H9 (cell line): Measurements from ENCODE around the gene LYSET. TPM values are rescaled to one million over a fixed set of nuclear protein-coding genes. Genes with fewer than 3 reads are reported as not detected.

ENCODE experiments used
- DNase-seq: peaks from one replicate; pipeline ENCODE4 v3.0.0-alpha.2; 2017
- H2AFZ ChIP-seq: one replicate; pipeline ENCODE4 v1.6.1; 2013; ENCODE audit warnings: mild to moderate bottlenecking, low read length, control low read depth, moderate library complexity
- H2AK5ac ChIP-seq: 2 replicates; pipeline ENCODE4 v1.6.1; 2013; ENCODE audit warnings: low read length, control low read depth, mixed read lengths; ENCODE audit not compliant: insufficient read length
- H2BK120ac ChIP-seq: one replicate; pipeline ENCODE4 v1.6.1; 2013; ENCODE audit warnings: low read depth, mild to moderate bottlenecking, low read length, control low read depth, inconsistent platforms; ENCODE audit not compliant: poor library complexity, severe bottlenecking
- H2BK12ac ChIP-seq: 2 replicates; pipeline ENCODE4 v1.6.1; 2013; ENCODE audit warnings: low read length, control low read depth, mixed read lengths, low read depth; ENCODE audit not compliant: insufficient read length
- H2BK15ac ChIP-seq: 2 replicates; pipeline ENCODE4 v1.6.1; 2013; ENCODE audit warnings: low read depth, low read length, control low read depth
- H2BK20ac ChIP-seq: one replicate; pipeline ENCODE4 v1.6.1; 2013; ENCODE audit warnings: low read depth, mild to moderate bottlenecking, low read length, control low read depth, inconsistent platforms; ENCODE audit not compliant: poor library complexity, severe bottlenecking
- H2BK5ac ChIP-seq: 2 replicates; pipeline ENCODE4 v1.6.1; 2013; ENCODE audit warnings: low read length, control low read depth, mixed read lengths; ENCODE audit not compliant: insufficient read length
- H3K14ac ChIP-seq: 2 replicates; pipeline ENCODE4 v1.6.1; 2013; ENCODE audit warnings: low read length, control low read depth; ENCODE audit not compliant: insufficient read depth
- H3K18ac ChIP-seq: 2 replicates; pipeline ENCODE4 v1.6.1; 2013; ENCODE audit warnings: low read depth, mild to moderate bottlenecking, mixed read lengths, low read length, control low read depth; ENCODE audit not compliant: insufficient read length
- H3K23ac ChIP-seq: 2 replicates; pipeline ENCODE4 v1.6.1; 2013; ENCODE audit warnings: low read length, control low read depth, mixed read lengths, low read depth; ENCODE audit not compliant: insufficient read length
- H3K23me2 ChIP-seq: 2 replicates; pipeline ENCODE4 v1.6.1; 2013; ENCODE audit warnings: low read depth, mild to moderate bottlenecking, mixed read lengths, low read length, control low read depth; ENCODE audit not compliant: insufficient read length, poor library complexity, severe bottlenecking
- H3K27ac ChIP-seq: 2 replicates; pipeline ENCODE4 v1.5.1; 2013; ENCODE audit warnings: low read length, control low read depth, mixed read lengths, low read depth; ENCODE audit not compliant: insufficient read length
- H3K27me3 ChIP-seq: 2 replicates; pipeline ENCODE4 v1.6.1; 2013; ENCODE audit warnings: low read length, control low read depth, inconsistent platforms; ENCODE audit not compliant: insufficient read depth
- H3K4ac ChIP-seq: 2 replicates; pipeline ENCODE4 v1.6.1; 2013; ENCODE audit warnings: low read depth, mild to moderate bottlenecking, control low read depth, inconsistent platforms, low read length, moderate library complexity
- H3K4me1 ChIP-seq: 2 replicates; pipeline ENCODE4 v1.6.1; 2013; ENCODE audit warnings: low read length, control low read depth, inconsistent platforms; ENCODE audit not compliant: insufficient read depth
- H3K4me2 ChIP-seq: 2 replicates; pipeline ENCODE4 v1.6.1; 2013; ENCODE audit warnings: low read length, control low read depth, mixed read lengths; ENCODE audit not compliant: insufficient read length, insufficient read depth
- H3K56ac ChIP-seq: 2 replicates; pipeline ENCODE4 v1.6.1; 2013; ENCODE audit warnings: low read depth, mild to moderate bottlenecking, mixed read lengths, low read length, control low read depth; ENCODE audit not compliant: insufficient read length
- H3K79me1 ChIP-seq: 2 replicates; pipeline ENCODE4 v1.6.1; 2013; ENCODE audit warnings: low read depth, mild to moderate bottlenecking, moderate library complexity, low read length, control low read depth, inconsistent platforms; ENCODE audit not compliant: insufficient read depth, poor library complexity, severe bottlenecking
- H3K79me2 ChIP-seq: 2 replicates; pipeline ENCODE4 v1.6.1; 2013; ENCODE audit warnings: low read length, control low read depth, inconsistent platforms; ENCODE audit not compliant: insufficient read depth
- H3K9ac ChIP-seq: 2 replicates; pipeline ENCODE4 v1.6.1; 2013; ENCODE audit warnings: low read length, control low read depth, mixed read lengths; ENCODE audit not compliant: insufficient read length; ENCODE audit errors: extremely low read depth
- H3K9me3 ChIP-seq: one replicate; pipeline ENCODE4 v1.6.1; 2013; ENCODE audit warnings: low read depth, low read length, inconsistent platforms; ENCODE audit not compliant: control insufficient read depth
- H3T11ph ChIP-seq: one replicate; pipeline ENCODE4 v1.6.1; 2013; ENCODE audit warnings: mild to moderate bottlenecking, low read length, control low read depth, inconsistent platforms
- H4K20me1 ChIP-seq: one replicate; pipeline ENCODE4 v1.6.1; 2013; ENCODE audit not compliant: control insufficient read depth, insufficient read length, insufficient read depth
- H4K5ac ChIP-seq: 2 replicates; pipeline ENCODE4 v1.6.1; 2013; ENCODE audit warnings: low read depth, mild to moderate bottlenecking, mixed read lengths, low read length, control low read depth; ENCODE audit not compliant: insufficient read length
- H4K8ac ChIP-seq: replicated peaks from 2 replicates; pipeline ENCODE4 v1.6.1; 2013; ENCODE audit warnings: low read length, control low read depth, mixed read lengths, low read depth; ENCODE audit not compliant: insufficient read length
- H4K91ac ChIP-seq: 2 replicates; pipeline ENCODE4 v1.6.1; 2013; ENCODE audit warnings: low read depth, mild to moderate bottlenecking, moderate library complexity, mixed read lengths, low read length, control low read depth; ENCODE audit not compliant: insufficient read length
- H3K27ac Mint-ChIP-seq, 3 experiments: 2 replicates in 2 of 3; 3 replicates in 1 of 3; pipeline ENCODE4 v1.8.0; 2020 to 2021; ENCODE audit warnings: mixed read lengths in 3 of 3, mild to moderate bottlenecking in 1 of 3, moderate library complexity in 1 of 3
- H3K27me3 Mint-ChIP-seq: 2 replicates; pipeline ENCODE4 v1.8.0; 2021; ENCODE audit warnings: low read depth, mild to moderate bottlenecking, moderate library complexity, mixed read lengths
- H3K36me3 Mint-ChIP-seq, 3 experiments: 2 replicates in 2 of 3; 3 replicates in 1 of 3; pipeline ENCODE4 v1.8.0; 2020 to 2021; ENCODE audit warnings: low read depth in 3 of 3, mixed read lengths in 3 of 3; ENCODE audit not compliant: insufficient read depth in 1 of 3
- H3K4me1 Mint-ChIP-seq, 2 experiments: 2 replicates each; pipeline ENCODE4 v1.8.0; 2020; ENCODE audit warnings: mixed read lengths in 2 of 2
- H3K4me3 Mint-ChIP-seq, 2 experiments: 2 replicates in 1 of 2; 3 replicates in 1 of 2; pipeline ENCODE4 v1.8.0; 2020 to 2021; ENCODE audit warnings: mild to moderate bottlenecking in 2 of 2, mixed read lengths in 2 of 2, moderate library complexity in 1 of 2
- H3K9me3 Mint-ChIP-seq, 2 experiments: 2 replicates in 1 of 2; 3 replicates in 1 of 2; pipeline ENCODE4 v1.8.0; 2020; ENCODE audit warnings: mild to moderate bottlenecking in 2 of 2, mixed read lengths in 2 of 2, moderate library complexity in 1 of 2
- whole genome bisulfite sequencing: extraction: QIAGEN DNeasy Blood & Tissue Kit; methylation state at CpG from one replicate; pipeline ENCODE4 v1.1.7; 2013; ENCODE audit warnings: missing lambda C conversion rate, low lambda C conversion rate, mixed read lengths; ENCODE audit not compliant: insufficient read length; ENCODE audit errors: extremely low coverage; 5-methylcytosine and 5-hydroxymethylcytosine counted together
- total RNA-seq: library from RNA; stranded (reverse); gene quantifications from 2 replicates; pipeline ENCODE4 v1.2.1, GENCODE V29; 2021
- TF ChIP-seq, protein P1 (sequence below): fragments of 200-600 bp; sonication (generic); conservative IDR thresholded peaks from 3 replicates; pipeline ENCODE4 v1.8.0; 2021; ENCODE audit warnings: antibody characterized with exemption, mild to moderate bottlenecking

Gene LYSET
- total RNA-seq, 1 experiment from 2014 or later = 26.1 TPM

DNA sequence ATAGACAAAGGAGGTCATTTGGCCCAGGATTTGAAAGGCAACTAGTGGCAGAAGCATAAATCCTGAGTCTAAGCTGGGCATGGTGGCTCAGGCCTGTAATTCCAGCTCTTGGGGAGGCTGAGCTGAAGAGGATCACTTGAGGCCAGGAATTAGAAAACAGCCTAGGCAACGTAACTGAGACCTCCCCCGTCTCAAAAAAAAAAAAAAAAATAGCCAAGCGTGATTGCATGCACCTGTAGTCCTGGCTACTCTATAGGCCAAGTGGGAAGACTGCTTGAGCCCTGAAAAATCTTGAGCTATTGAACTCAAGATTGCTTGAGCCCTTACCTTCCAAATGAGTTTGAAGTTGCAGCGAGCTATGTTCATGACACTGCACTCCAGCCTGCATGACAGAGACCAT is 13.9 kb downstream of the LYSET start:
- H3K4me3 Mint-ChIP-seq = no peak overlapping the region
- Histone ChIP-seq H3K23ac (no peak overlapping the region), H3K4me2 (no peak overlapping the region), H3T11ph (no peak overlapping the region), H3K27me3 (no peaks in the 10 kb centered on the region; the same call in 1 of the 2 replicates), H2AFZ (no peak overlapping the region), H4K5ac (no peak overlapping the region), H3K56ac (no peak overlapping the region), H3K79me1 (no peaks in the 10 kb centered on the region), H4K91ac (no peak overlapping the region), H3K9me3 (no peaks in the 10 kb centered on the region), H3K79me2 (no peaks in the 10 kb centered on the region), H2BK120ac (no peak overlapping the region), H2BK20ac (no peak overlapping the region), H2BK15ac (no peak overlapping the region), H4K8ac (no peak overlapping the region), H3K18ac (no peak overlapping the region), H2BK5ac (no peak overlapping the region), H4K20me1 (no peaks in the 10 kb centered on the region), H3K4ac (no peak overlapping the region), H3K9ac (no peak overlapping the region), H3K23me2 (no peaks in the 10 kb centered on the region), H3K14ac (no peak overlapping the region), H2AK5ac (no peak overlapping the region), H3K4me1 (no peaks in the 10 kb centered on the region), H3K27ac (no peak overlapping the region), H2BK12ac (no peak overlapping the region)
- H3K27ac Mint-ChIP-seq = 0 out of 7 replicates have a peak overlapping the region, but pooled peaks of 1 of the 3 experiments have one; percentile 16
- no peak for DNase-seq
- H3K27me3 Mint-ChIP-seq = no peaks in the 10 kb centered on the region
- no peaks in the 10 kb centered on the region for H3K4me1 Mint-ChIP-seq
- H3K9me3 Mint-ChIP-seq = no peaks in the 10 kb centered on the region
- TF ChIP-seq, protein P1, sequence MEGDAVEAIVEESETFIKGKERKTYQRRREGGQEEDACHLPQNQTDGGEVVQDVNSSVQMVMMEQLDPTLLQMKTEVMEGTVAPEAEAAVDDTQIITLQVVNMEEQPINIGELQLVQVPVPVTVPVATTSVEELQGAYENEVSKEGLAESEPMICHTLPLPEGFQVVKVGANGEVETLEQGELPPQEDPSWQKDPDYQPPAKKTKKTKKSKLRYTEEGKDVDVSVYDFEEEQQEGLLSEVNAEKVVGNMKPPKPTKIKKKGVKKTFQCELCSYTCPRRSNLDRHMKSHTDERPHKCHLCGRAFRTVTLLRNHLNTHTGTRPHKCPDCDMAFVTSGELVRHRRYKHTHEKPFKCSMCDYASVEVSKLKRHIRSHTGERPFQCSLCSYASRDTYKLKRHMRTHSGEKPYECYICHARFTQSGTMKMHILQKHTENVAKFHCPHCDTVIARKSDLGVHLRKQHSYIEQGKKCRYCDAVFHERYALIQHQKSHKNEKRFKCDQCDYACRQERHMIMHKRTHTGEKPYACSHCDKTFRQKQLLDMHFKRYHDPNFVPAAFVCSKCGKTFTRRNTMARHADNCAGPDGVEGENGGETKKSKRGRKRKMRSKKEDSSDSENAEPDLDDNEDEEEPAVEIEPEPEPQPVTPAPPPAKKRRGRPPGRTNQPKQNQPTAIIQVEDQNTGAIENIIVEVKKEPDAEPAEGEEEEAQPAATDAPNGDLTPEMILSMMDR = no peak
- no CpG with 5 or more reads among the region's 4 CpGs for WGBS
- no peaks in the 10 kb centered on the region for H3K36me3 Mint-ChIP-seq
